ENCODE results near the gene RAP1GDS1.

GRCh38 chr4:98466868-98467599 is 205.8 kb downstream of the RAP1GDS1 start:
- TF ChIP-seq CTCF (IDR thresholded peaks at IDR 0.05; ENCODE audit: low read depth, low read length) (no peak), POLR2A (IDR thresholded peaks at IDR 0.05; ENCODE audit: extremely low read depth, insufficient read length) (no peak), MYC (IDR thresholded peaks at IDR 0.05; ENCODE audit: low read depth, low read length) (no peak)

Data from NB4 (cell line).